NB4 (cell line): ENCODE measurements around the gene CYTH1.
"Not testable (repeated sequence)": the region's sequence is repeated elsewhere in the genome, so short reads cannot be mapped to it uniquely, and the experiment has no call there.

Experiments
- DNase-seq: peaks from one replicate; pipeline ENCODE4 v3.0.0; 2010; ENCODE audit warnings: low read depth
- H3K4me3 ChIP-seq: one replicate; pipeline ENCODE4 v1.5.1; 2011; ENCODE audit warnings: mild to moderate bottlenecking, low read depth, low read length, moderate library complexity
- CTCF ChIP-seq: IDR thresholded peaks from one replicate; pipeline ENCODE4 v1.5.1; 2012; ENCODE audit warnings: low read depth, low read length
- MAX ChIP-seq: IDR thresholded peaks from 2 replicates; pipeline ENCODE4 v1.6.1; 2011; ENCODE audit warnings: low read depth, low read length
- MYC ChIP-seq: IDR thresholded peaks from 2 replicates; pipeline ENCODE4 v1.6.1; 2011; ENCODE audit warnings: low read depth, low read length
- POLR2A ChIP-seq: IDR thresholded peaks from 2 replicates; pipeline ENCODE4 v1.6.1; 2011; ENCODE audit warnings: mild to moderate bottlenecking; ENCODE audit not compliant: insufficient read length; ENCODE audit errors: extremely low read depth

The CYTH1 gene

GRCh38 chr17:78672005-78672404 is 110.1 kb downstream of the CYTH1 start:
- TF ChIP-seq MYC, result no peak
- no peak for TF ChIP-seq MAX
- no peak for TF ChIP-seq POLR2A
- TF ChIP-seq CTCF, result no peak
- DNase-seq, result no peak
- H3K4me3 ChIP-seq, result no peak overlapping the region

- not testable (repeated sequence) for H3K4me3 ChIP-seq, DNase-seq
These were observed 110.4 kb downstream of the CYTH1 start for GRCh38 chr17:78671726-78672001.

GRCh38 chr17:78670850-78671725 is 111.0 kb downstream of the CYTH1 start:
- no peak overlapping the region for H3K4me3 ChIP-seq
- no peak for DNase-seq
- TF ChIP-seq CTCF (no peak), MYC (no peak), MAX (no peak), POLR2A (no peak)

GRCh38 chr17:78669975-78670518 is 112.0 kb downstream of the CYTH1 start:
- TF ChIP-seq CTCF, result no peak
- TF ChIP-seq MAX, result no peak
- TF ChIP-seq MYC, result no peak
- TF ChIP-seq POLR2A, result no peak
- DNase-seq, result no peak
- no peak overlapping the region for H3K4me3 ChIP-seq

- DNase-seq, result no peak
- H3K4me3 ChIP-seq, result no peak overlapping the region
- TF ChIP-seq CTCF (no peak), MAX (no peak), POLR2A (no peak)
These were observed 112.7 kb downstream of the CYTH1 start for GRCh38 chr17:78669256-78669974.

GRCh38 chr17:78668847-78669246 is 113.2 kb downstream of the CYTH1 start:
- DNase-seq, result no peak
- no peak overlapping the region for H3K4me3 ChIP-seq

More at GRCh38 chr17:78668847-78669246, 113.2 kb downstream of the CYTH1 start:
- TF ChIP-seq POLR2A (no peak), MYC (no peak), MAX (no peak), CTCF (no peak)
